GM23248 (cell line): Measurements from ENCODE around the gene FHL1.

Experiments used
- EZH2 ChIP-seq: fragments of 200-600 bp; sonication (generic); IDR thresholded peaks from 2 replicates; pipeline ENCODE4 v1.6.1; 2018; ENCODE audit warnings: antibody characterized with exemption, mild to moderate bottlenecking; ENCODE audit not compliant: insufficient read depth, poor library complexity, severe bottlenecking
- EZH2phosphoT487 ChIP-seq: fragments of 200-600 bp; sonication (generic); IDR thresholded peaks from 2 replicates; pipeline ENCODE4 v1.6.1; 2018; ENCODE audit warnings: antibody characterized with exemption, moderate library complexity, mild to moderate bottlenecking, low read depth; ENCODE audit not compliant: insufficient read depth

DNA sequence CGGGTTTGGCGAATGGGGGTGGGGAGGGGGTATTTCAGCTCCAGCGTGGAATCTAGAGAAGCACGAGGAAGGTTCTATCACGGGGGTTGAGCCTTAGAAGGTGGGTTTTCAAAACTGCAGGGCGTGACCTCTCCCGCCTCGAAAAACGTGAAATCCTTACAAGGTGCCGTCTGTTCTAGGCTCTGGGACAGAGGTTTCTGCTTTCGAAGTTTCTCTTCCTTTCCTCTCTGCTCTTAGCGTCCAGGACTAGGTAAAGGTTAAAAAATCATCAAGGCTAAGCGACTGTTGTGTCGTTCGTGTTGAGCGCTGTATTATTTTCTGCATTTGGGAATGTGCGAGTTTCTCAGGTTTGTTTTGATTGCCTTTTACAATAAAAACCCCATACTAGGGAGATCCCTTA, 1.1 kb downstream of the FHL1 start:
- TF ChIP-seq EZH2phosphoT487, result no peak
- no peak for TF ChIP-seq EZH2
